ENCODE measurements around the gene NPR2. TPM values are rescaled to one million over a fixed set of nuclear protein-coding genes. Genes with fewer than 3 reads are reported as not detected.

The NPR2 gene
- polyA plus RNA-seq, 1 donor (not counting 4 experiments of a cell fraction or from before 2014, with no cell fraction given): 5.0 TPM

- Histone ChIP-seq H3K4me3 (ENCODE audit: control insufficient read depth in 2 of 3, extremely low read depth in 1 of 3, insufficient read depth in 2 of 3, low read depth in 1 of 3, low read length in 3 of 3) (no peak overlapping the region), H3K79me2 (ENCODE audit: control insufficient read depth, insufficient read depth, low read length) (no peaks in the 10 kb centered on the region), H3K9me1 (ENCODE audit: control insufficient read depth, extremely low read depth, insufficient read depth, low read length) (no peaks in the 10 kb centered on the region), H3K27ac (ENCODE audit: control insufficient read depth, insufficient read depth, low read length) (no peak overlapping the region), H3K9me3 (ENCODE audit: control insufficient read depth, low read depth, low read length) (no peaks in the 10 kb centered on the region), H2AFZ (ENCODE audit: control insufficient read depth, low read length) (peak overlapping the region; percentile 47), H3K36me3 (ENCODE audit: control insufficient read depth in 2 of 2, extremely low read depth in 1 of 2, insufficient read depth in 2 of 2, low read length in 2 of 2) (no peaks in the 10 kb centered on the region), H3K9ac (ENCODE audit: control insufficient read depth, extremely low read depth, insufficient read depth, low read length) (no peak overlapping the region), H3K4me2 (ENCODE audit: control insufficient read depth, extremely low read depth, insufficient read depth, low read depth, low read length) (no peak overlapping the region), H4K20me1 (ENCODE audit: control insufficient read depth, extremely low read depth, insufficient read depth, low read length) (no peaks in the 10 kb centered on the region), H3K27me3 (ENCODE audit: control insufficient read depth, extremely low read depth, insufficient read depth, low read length) (no peaks in the 10 kb centered on the region), H3K4me1 (ENCODE audit: control insufficient read depth, extremely low read depth, insufficient read depth, low read length) (peaks cover 4% of the 10 kb centered on the region)
- FAIRE-seq (peak; percentile 93), DNase-seq (ENCODE audit: low read depth, low spot score) (peak; percentile 32)
- TF ChIP-seq CTCF (optimal IDR thresholded peaks at IDR 0.05 in 1 of 3, IDR thresholded peaks at IDR 0.05 in 1 of 3, conservative IDR thresholded peaks at IDR 0.05 in 1 of 3; ENCODE audit: extremely low read depth in 1 of 3, insufficient read depth in 2 of 3, low read length in 3 of 3) (peak; percentile 88 to 97 (median 91)), EZH2 (IDR thresholded peaks at IDR 0.05; ENCODE audit: low read length) (no peak)
- dilution Hi-C loops (cut with MboI; ENCODE audit: extremely low pct_ligation_motif_present, low sequenced_read_pairs): no loop called here
These were observed 750 bp upstream of the NPR2 start for GRCh38 chr9:35790385-35791296.

- FAIRE-seq: no peak
- Histone ChIP-seq H3K4me1 (ENCODE audit: control insufficient read depth, extremely low read depth, insufficient read depth, low read length) (peaks cover 9% of the 10 kb centered on the region), H3K79me2 (ENCODE audit: control insufficient read depth, insufficient read depth, low read length) (no peaks in the 10 kb centered on the region)
These were observed 828 bp downstream of the NPR2 start for GRCh38 chr9:35792024-35792813.

More at GRCh38 chr9:35792024-35792813, 828 bp downstream of the NPR2 start:
- Histone ChIP-seq H3K4me2 (ENCODE audit: control insufficient read depth, extremely low read depth, insufficient read depth, low read depth, low read length) (no peak overlapping the region), H3K27me3 (ENCODE audit: control insufficient read depth, extremely low read depth, insufficient read depth, low read length) (no peaks in the 10 kb centered on the region), H4K20me1 (ENCODE audit: control insufficient read depth, extremely low read depth, insufficient read depth, low read length) (no peaks in the 10 kb centered on the region), H3K9me3 (ENCODE audit: control insufficient read depth, low read depth, low read length) (no peaks in the 10 kb centered on the region), H3K4me3 (ENCODE audit: control insufficient read depth in 2 of 3, extremely low read depth in 1 of 3, insufficient read depth in 2 of 3, low read depth in 1 of 3, low read length in 3 of 3) (no peak overlapping the region), H2AFZ (ENCODE audit: control insufficient read depth, low read length) (no peak overlapping the region), H3K27ac (ENCODE audit: control insufficient read depth, insufficient read depth, low read length) (no peak overlapping the region), H3K9me1 (ENCODE audit: control insufficient read depth, extremely low read depth, insufficient read depth, low read length) (no peaks in the 10 kb centered on the region), H3K36me3 (ENCODE audit: control insufficient read depth in 2 of 2, extremely low read depth in 1 of 2, insufficient read depth in 2 of 2, low read length in 2 of 2) (no peaks in the 10 kb centered on the region), H3K9ac (ENCODE audit: control insufficient read depth, extremely low read depth, insufficient read depth, low read length) (no peak overlapping the region)
- TF ChIP-seq CTCF (optimal IDR thresholded peaks at IDR 0.05 in 1 of 3, IDR thresholded peaks at IDR 0.05 in 1 of 3, conservative IDR thresholded peaks at IDR 0.05 in 1 of 3; ENCODE audit: extremely low read depth in 1 of 3, insufficient read depth in 2 of 3, low read length in 3 of 3) (no peak), EZH2 (IDR thresholded peaks at IDR 0.05; ENCODE audit: low read length) (no peak)
- DNase-seq (ENCODE audit: low read depth, low spot score): no peak
- dilution Hi-C loops (cut with MboI; ENCODE audit: extremely low pct_ligation_motif_present, low sequenced_read_pairs): no loop called here

Measured in keratinocyte (primary cell).